ENCODE results near the gene EMC7.
"Not testable (repeated sequence)": the region's sequence is repeated elsewhere in the genome, so short reads cannot be mapped to it uniquely, and the experiment has no call there.

EMC7 gene

GRCh38 chr15:34101366-34102174 lies at the start of gene EMC7, which contains the start of gene PGBD4:
EMC7 (minus strand) TSS chr15:34101862; CDS start chr15:34101839, 23 bp downstream.
PGBD4 (plus strand) TSS chr15:34102083; CDS start chr15:34102532, 449 bp downstream.
- peak; percentile 99 for DNase-seq (ENCODE audit: low read depth)

- DNase-seq (ENCODE audit: low read depth), result no peak
Measured at GRCh38 chr15:34147371-34148140, 45.9 kb upstream of the EMC7 start.

GRCh38 chr15:34133511-34133910 lies 31.8 kb upstream of the EMC7 start:
- no peak for DNase-seq (ENCODE audit: low read depth)

- no peak for DNase-seq (ENCODE audit: low read depth)
Measured at GRCh38 chr15:34132881-34133280, 31.2 kb upstream of the EMC7 start.

DNA sequence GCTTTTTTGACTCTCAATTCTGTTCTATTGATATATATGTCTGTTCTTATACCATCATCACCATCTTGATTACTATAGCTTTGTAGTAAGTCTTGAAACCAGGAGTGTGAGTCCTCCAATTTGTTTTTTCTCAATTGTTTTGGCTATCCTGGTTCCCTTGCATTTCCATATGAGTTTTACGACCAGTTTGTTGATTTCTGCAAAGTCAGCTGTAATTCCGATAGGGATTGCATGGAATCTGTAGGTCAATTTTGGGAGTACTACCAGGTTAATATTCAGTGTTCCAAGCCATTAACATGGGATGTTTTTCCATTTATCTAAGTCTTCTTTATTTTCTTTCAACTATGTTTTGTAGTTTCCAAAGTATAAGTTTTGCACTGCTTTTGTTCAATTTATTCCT lies 27.2 kb upstream of the EMC7 start:
- no peak for DNase-seq (ENCODE audit: low read depth)

GRCh38 chr15:34126522-34126921 lies 24.9 kb upstream of the EMC7 start:
- DNase-seq (ENCODE audit: low read depth), result no peak

DNA sequence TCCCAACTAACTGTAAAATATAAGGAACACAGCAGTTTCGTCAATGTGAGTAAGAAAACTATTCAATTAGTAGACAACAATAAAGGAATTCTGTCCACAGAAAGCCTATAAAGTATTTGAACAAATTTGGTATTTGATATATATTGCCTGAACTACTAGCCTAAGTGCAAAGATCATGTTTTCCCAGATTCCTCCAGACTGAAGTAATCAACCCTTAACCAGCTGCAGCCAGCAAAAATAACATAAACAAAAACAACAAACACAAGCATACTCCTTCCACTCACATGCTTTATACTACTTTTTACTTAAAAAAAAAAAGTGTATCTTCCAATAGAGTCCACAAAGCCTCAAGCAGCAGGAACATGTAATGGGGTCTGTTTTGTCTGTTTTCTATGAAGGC lies 24.3 kb upstream of the EMC7 start:
- DNase-seq (ENCODE audit: low read depth), result no peak

GRCh38 chr15:34124651-34125050 lies 23.0 kb upstream of the EMC7 start:
- DNase-seq (ENCODE audit: low read depth), result no peak

DNA sequence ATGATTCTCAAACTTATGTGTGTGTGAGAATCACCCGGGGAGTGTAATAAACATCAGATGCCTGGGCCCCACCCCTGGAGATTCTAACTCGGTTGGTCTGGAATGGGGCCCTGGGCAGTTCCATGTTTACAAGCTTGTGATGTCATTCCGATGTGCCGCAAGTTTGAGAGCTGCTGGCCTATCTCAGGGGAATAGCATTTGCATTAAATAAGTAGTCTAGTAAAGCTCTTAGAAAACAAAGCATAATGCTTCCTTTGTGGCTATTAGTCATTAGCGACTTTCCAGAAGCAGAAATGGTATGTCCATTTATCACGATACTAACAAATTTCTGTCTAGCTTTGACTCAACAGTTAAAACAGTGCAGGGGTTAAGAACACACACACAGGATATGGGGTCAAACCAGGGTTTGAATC lies 21.1 kb upstream of the EMC7 start:
- no peak for DNase-seq (ENCODE audit: low read depth)

DNA sequence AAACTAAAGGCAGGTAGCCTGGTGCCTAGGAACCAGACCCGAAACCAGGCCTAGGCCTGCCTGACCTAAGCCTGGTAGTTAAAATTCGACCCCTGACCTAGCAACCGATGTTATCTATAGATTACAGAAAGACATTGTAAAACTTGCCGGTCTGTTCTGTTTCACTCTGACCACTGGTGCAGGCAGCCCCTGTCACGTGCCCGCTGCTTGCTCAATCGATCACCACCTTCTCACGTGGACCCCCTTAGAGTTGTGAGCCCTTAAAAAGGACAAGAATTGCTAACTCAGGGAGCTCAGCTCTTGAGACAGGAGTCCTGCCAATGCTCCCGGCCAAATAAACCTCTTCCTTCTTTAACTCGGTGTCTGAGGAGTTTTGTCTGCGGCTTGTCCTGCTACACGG lies 20.1 kb upstream of the EMC7 start:
- DNase-seq (ENCODE audit: low read depth), result not testable (repeated sequence)

- not testable (repeated sequence) for DNase-seq (ENCODE audit: low read depth)
Measured at GRCh38 chr15:34120420-34120819, 18.8 kb upstream of the EMC7 start.

DNA sequence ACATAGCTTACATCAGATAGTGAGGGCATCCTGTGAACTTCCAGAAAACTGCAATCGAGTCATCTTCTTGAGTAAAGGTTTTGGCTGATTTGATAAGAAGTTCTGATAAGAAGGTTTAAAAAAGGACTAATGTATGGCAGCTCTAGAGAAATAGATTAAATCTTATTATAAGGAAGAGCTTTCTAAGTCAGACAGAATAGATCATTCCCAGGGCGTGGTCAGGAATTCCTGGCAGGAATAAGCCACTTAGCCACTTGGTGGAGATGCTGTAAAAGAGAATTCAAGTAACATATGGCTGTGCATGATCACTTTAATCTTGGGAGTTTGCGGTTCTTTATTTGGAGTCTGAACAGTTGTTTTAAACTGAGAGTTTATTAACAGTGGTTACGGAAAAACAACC lies 17.6 kb upstream of the EMC7 start:
- no peak for DNase-seq (ENCODE audit: low read depth)

GRCh38 chr15:34116620-34117019 lies 15.0 kb upstream of the EMC7 start:
- no peak for DNase-seq (ENCODE audit: low read depth)

DNA sequence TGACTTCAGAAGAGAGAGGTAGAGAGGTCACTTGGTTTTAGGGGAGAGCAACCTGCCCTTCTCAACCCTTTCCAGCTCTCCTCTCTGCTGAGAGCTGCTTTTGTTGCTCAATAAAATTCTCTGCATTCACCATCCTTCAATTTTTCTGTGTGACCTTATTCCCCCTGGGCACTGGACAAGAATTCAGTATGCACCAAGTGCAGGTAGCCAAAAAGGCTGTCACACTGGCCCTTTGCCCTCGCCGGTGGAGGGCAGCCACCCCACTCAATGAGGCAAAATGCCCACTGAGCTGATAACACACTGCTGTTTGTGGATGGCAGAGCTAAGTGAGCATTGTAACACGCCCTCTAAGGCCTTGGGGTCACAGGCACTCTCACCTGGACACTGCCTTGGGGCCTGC lies 13.1 kb upstream of the EMC7 start:
- DNase-seq (ENCODE audit: low read depth), result no peak

- DNase-seq (ENCODE audit: low read depth), result no peak
Measured at GRCh38 chr15:34114215-34114614, 12.6 kb upstream of the EMC7 start.

DNA sequence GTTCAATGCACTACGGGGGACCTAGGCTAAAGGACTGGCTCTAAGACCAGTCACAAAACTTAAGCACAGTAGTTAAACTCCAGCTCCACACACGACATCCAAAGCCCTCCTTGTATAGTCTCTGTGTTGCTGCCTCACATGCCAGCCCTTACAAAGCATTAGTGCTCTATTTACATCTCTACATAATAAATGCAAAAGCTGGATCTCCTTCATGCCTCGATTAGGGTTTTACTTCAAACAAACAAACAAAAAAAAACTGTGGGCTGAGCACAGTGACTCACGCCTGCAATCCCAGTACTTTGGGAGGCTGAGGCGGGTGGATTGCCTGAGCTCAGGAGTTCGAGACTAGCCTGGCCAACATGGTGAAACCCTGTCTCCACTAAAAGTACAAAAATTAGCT lies 9.8 kb upstream of the EMC7 start:
- no peak for DNase-seq (ENCODE audit: low read depth)

DNA sequence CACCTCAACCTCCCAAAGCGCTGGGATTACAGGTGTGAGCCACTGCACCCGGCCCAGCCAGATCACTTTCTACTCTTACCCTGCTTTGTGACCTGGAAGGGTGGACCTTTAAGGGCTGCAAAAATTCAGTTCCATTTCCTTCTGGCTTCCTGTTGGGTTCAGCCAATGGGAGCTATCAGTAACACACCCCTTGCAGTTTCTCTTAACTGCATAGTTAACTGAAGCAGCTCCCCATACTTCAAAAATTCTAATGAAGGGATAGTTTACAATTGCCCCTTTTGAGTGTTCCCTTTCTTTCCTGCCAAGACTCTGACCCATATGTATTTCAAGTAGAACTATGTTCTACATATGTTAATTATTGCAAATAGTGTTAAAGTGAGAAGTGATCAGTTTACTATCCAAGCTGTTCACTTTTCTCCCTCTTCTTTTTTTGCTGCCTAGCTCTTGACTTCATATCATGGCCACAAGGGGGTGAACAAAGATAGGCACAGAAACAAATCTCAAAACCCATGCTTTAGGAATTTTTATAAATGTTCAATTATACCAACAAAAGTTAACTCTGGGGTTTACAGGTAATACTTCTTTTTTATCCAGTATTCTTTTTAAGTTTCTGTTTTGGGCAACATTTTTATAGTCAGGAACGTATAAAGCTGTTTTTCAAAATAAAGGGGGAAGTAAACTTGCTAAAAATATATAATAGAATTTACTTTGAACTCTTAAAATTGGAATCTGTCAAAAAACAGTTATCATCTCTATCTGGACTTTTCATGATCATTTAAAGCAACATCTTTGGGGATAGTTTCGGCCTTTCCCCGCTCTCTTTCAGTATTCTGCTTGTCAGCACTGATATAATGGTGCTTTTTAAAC lies 8.4 kb upstream of the EMC7 start:
- DNase-seq (ENCODE audit: low read depth), result no peak

DNA sequence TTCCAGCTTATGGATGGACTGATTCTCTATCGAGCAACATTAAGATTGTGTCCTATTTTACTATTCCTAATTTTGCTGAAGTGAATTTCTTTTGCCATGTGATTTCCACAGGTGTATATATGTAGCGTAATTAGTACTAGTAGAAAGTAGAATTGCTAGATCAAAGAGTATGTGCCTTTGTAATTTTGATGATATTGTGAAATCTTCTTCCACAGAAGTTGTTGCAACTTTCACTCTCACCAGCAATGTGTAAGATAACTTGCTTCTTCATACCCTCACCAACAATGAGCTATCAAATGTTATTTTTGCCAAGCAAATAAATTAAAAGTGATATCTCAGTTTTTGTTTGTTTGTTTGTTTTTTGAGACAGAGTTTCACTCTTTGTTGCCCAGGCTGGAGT lies 5.7 kb upstream of the EMC7 start:
- DNase-seq (ENCODE audit: low read depth), result no peak

GRCh38 chr15:34106423-34106822 lies 4.8 kb upstream of the EMC7 start:
- DNase-seq (ENCODE audit: low read depth), result no peak

- DNase-seq (ENCODE audit: low read depth), result no peak
Measured at GRCh38 chr15:34102175-34102925, 688 bp upstream of the EMC7 start.

DNA sequence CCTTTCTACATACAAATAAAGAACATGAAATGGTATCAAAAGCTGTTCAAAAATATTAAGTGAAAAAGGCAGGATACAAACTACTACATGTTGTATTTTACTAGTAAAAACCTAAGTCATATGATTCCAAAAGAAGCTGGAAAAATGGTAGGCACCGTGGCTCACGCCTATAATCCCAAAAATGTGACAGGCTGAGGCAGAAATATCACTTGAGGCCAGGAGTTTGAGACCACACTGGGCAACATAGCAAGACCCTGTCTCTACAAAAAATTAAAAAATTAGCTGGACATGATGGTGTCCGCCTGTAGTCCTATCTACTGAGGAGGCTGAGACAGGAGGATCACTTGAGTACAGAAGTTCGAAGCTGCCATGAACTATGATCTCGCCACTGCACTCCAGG lies 1.7 kb downstream of the EMC7 start:
- DNase-seq (ENCODE audit: low read depth), result no peak

DNA sequence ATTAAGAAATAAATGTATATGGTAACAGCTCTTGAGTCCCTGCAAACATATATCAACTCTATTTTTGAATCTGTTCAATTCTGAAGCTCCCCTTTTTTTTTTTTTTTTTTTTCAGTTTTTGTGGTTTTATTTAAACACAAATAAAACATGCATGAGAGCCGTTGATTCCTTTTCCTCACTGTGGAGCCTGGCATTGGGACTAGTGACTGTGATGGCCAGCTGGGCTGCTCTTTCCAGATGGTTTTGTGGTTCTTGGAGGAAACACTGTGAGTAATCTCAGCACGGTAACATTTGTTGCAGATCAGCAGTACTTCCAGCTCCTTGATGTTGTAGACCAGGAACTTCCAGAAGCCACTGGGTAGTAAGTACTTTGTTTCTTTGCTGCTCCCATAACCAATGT lies 15.9 kb downstream of the EMC7 start:
- DNase-seq (ENCODE audit: low read depth), result no peak
